Neutrophil (primary cell): ENCODE measurements around the gene CAPN5.

ENCODE experiments used
- H3K27ac ChIP-seq: fragments of 200-600 bp; sonication (generic); 2 replicates; pipeline ENCODE4 v1.5.1; 2016; ENCODE audit warnings: mild to moderate bottlenecking, moderate library complexity
- H3K27me3 ChIP-seq: fragments of 200-600 bp; sonication (generic); 2 replicates; pipeline ENCODE4 v1.6.0; 2016; ENCODE audit warnings: mild to moderate bottlenecking
- H3K36me3 ChIP-seq: fragments of 200-600 bp; sonication (generic); 2 replicates; pipeline ENCODE4 v1.5.1; 2017
- H3K4me1 ChIP-seq, 2 experiments: fragments of 200-600 bp in 1 of 2; sonication (generic) in 1 of 2; 1 replicate in 1 of 2; 2 replicates in 1 of 2; pipeline versions ENCODE4 v1.5.1 to v1.6.1; 2013 to 2016; ENCODE audit warnings: low read depth in 1 of 2, low read length in 1 of 2, mild to moderate bottlenecking in 1 of 2, moderate library complexity in 1 of 2; ENCODE audit not compliant: control insufficient read depth in 1 of 2, insufficient read depth in 1 of 2
- H3K4me3 ChIP-seq, 2 experiments: fragments of 200-600 bp in 1 of 2; sonication (generic) in 1 of 2; 1 replicate in 1 of 2; 2 replicates in 1 of 2; pipeline ENCODE4 v1.5.1; 2013 to 2016; ENCODE audit warnings: low read depth in 1 of 2, low read length in 1 of 2, mild to moderate bottlenecking in 1 of 2, moderate library complexity in 1 of 2
- H3K9me3 ChIP-seq: fragments of 200-600 bp; sonication (generic); 2 replicates; pipeline ENCODE4 v1.5.1; 2016
- TF ChIP-seq, protein P1 (sequence below): fragments of 200-600 bp; sonication (generic); IDR thresholded peaks from 2 replicates; pipeline ENCODE4 v1.5.1; 2016; ENCODE audit warnings: antibody characterized with exemption

Gene CAPN5

DNA sequence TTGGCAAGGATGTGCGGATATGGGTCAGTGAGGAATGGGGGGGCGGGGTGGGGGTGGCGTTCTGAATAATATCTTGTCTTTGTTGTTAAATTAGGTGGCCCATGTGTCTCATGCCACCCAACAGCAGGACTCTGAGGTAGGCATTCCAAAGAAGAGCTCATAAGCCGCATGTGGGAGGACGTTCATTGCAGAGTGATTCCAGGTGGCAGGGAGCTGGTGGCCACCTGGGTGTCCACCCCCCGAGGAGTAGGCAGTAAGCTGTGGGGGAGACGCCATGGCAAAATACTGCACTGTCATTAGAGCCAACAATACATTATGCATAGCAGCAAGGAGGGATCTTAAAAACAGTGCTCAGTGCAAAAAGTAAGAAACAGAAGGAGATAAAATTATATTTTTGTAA lies 14.3 kb upstream of the CAPN5 start:
- H3K4me3 ChIP-seq, result no peak overlapping the region

DNA sequence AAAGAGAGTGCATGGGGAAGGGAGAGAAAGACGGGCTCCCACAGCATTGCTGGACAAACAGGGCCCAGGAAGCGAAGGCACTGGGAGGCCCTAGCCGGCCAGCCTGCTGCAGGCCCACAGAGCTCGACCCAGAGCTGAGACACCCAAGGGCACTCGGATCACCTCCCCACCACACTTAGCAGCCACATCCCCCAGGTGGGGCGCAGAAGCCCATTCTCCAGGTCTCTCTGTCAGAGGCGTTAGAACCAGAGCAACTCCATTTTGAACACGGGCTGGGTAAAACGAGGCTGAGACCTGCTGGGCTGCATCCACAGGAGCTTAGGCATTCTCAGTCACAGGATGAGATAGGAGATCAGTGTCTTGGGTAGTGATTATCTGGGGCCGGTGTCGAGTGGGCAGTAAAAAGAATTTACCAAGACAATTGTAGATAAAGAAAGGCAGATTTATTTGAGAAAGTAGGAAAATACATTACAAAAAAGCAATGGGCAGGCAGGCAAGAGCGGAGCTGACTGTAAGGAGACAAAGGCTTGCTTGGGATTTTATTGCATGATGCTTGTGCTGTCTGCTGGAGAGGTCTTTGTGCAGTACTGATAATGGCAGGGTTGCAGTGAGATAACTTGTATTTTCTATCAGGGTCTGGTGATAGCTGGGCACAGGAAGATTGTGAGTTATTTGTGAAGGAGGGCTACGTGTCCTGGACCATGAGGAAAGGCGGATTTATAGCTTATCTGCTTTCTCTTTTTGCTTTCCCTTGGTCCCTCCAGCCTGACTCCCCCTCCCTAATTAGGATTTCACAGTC lies 13.4 kb upstream of the CAPN5 start:
- TF ChIP-seq, protein P1, sequence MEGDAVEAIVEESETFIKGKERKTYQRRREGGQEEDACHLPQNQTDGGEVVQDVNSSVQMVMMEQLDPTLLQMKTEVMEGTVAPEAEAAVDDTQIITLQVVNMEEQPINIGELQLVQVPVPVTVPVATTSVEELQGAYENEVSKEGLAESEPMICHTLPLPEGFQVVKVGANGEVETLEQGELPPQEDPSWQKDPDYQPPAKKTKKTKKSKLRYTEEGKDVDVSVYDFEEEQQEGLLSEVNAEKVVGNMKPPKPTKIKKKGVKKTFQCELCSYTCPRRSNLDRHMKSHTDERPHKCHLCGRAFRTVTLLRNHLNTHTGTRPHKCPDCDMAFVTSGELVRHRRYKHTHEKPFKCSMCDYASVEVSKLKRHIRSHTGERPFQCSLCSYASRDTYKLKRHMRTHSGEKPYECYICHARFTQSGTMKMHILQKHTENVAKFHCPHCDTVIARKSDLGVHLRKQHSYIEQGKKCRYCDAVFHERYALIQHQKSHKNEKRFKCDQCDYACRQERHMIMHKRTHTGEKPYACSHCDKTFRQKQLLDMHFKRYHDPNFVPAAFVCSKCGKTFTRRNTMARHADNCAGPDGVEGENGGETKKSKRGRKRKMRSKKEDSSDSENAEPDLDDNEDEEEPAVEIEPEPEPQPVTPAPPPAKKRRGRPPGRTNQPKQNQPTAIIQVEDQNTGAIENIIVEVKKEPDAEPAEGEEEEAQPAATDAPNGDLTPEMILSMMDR, result no peak
- Histone ChIP-seq H3K27ac (no peak overlapping the region), H3K4me1 (no peaks in the 10 kb centered on the region), H3K27me3 (no peaks in the 10 kb centered on the region), H3K4me3 (no peak overlapping the region), H3K9me3 (peaks cover 13% of the 10 kb centered on the region), H3K36me3 (no peaks in the 10 kb centered on the region)

More for the DNA sequence above, 14.3 kb upstream of the CAPN5 start:
- Histone ChIP-seq H3K27me3 (no peaks in the 10 kb centered on the region), H3K36me3 (no peaks in the 10 kb centered on the region), H3K27ac (no peak overlapping the region), H3K9me3 (peaks cover 13% of the 10 kb centered on the region), H3K4me1 (peaks cover 1 to 2% of the 10 kb centered on the region in 2 experiments)
- TF ChIP-seq, protein P1, result no peak

DNA sequence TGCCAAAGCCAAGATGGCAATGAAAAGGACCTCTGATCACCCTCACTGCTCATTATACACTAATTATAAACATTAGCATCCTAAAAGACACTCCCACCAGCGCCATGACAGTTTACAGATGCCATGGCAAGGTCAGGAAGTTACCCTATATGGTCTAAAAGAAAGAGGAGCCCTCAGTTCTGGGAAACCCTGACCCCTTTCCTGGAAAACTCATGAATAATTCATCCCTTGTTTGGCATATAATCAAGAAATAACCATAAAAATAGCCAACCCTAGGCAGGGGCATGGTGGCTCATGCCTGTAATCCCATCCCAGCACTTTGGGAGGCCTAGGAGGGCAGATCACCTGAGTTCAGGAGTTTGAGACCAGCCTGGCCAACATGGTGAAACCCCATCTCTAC lies 12.7 kb upstream of the CAPN5 start:
- no peaks in the 10 kb centered on the region for H3K27me3 ChIP-seq
- TF ChIP-seq, protein P1, result no peak
- no peak overlapping the region for H3K27ac ChIP-seq

DNA sequence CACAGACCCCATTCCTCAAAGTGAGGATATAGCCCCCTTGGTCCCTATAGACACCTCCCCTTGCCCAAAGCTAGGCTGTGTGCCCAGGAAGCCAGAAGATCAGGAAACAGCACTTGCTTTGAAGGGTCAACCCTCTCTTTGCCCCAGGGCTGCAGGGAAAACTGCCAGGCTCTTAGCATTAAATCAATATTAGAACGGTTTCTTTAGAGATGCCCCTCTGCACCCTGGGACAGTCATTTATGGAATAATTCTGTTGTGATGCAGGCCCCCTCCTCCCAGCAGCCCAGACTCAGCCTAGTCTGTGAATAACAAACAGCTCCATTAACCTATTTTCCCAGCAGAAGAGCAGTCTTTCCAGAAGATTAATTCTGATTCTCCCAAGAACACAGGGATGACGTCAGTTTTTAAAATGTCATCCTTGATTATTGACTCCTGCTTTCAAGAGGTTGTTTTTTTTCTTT lies 11.6 kb upstream of the CAPN5 start:
- Histone ChIP-seq H3K4me1 (no peaks in the 10 kb centered on the region), H3K27me3 (no peaks in the 10 kb centered on the region), H3K9me3 (peaks cover 13% of the 10 kb centered on the region), H3K27ac (no peak overlapping the region), H3K36me3 (no peaks in the 10 kb centered on the region), H3K4me3 (no peak overlapping the region)
- TF ChIP-seq, protein P1, result no peak

More for the DNA sequence above, 12.7 kb upstream of the CAPN5 start:
- no peaks in the 10 kb centered on the region for H3K36me3 ChIP-seq
- H3K4me1 ChIP-seq, result no peaks in the 10 kb centered on the region
- H3K4me3 ChIP-seq, result no peak overlapping the region
- peaks cover 13% of the 10 kb centered on the region for H3K9me3 ChIP-seq

DNA sequence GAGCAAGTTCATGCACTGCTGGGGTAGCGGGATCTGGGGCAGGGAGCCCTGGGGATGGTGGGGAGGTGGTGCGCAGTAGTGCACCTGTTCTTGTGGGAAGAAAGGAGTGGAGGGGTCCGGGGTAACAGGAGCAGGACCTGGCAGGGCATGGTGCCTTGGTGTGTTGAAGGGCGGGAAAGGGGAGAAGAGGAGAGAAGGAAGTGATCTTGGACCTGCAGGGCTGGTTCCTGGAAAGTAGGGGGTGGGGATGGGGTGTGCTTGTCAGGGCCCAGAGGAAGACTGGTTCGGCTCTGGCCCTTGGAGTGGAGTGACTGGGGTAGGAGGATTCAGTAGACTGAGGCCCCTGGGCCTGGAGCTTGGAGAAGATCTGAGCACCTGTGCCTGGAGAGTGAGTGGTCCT lies 10.9 kb upstream of the CAPN5 start:
- no peak overlapping the region for H3K4me3 ChIP-seq
- no peak overlapping the region for H3K27ac ChIP-seq
- no peaks in the 10 kb centered on the region for H3K36me3 ChIP-seq
- no peaks in the 10 kb centered on the region for H3K27me3 ChIP-seq
- TF ChIP-seq, protein P1, result no peak
- H3K9me3 ChIP-seq, result peaks cover 13% of the 10 kb centered on the region
- H3K4me1 ChIP-seq, result no peaks in the 10 kb centered on the region
